ENCODE results near the gene WDR74.
"Not testable (repeated sequence)": the region's sequence is repeated elsewhere in the genome, so short reads cannot be mapped to it uniquely, and the experiment has no call there.

Gene WDR74

DNA sequence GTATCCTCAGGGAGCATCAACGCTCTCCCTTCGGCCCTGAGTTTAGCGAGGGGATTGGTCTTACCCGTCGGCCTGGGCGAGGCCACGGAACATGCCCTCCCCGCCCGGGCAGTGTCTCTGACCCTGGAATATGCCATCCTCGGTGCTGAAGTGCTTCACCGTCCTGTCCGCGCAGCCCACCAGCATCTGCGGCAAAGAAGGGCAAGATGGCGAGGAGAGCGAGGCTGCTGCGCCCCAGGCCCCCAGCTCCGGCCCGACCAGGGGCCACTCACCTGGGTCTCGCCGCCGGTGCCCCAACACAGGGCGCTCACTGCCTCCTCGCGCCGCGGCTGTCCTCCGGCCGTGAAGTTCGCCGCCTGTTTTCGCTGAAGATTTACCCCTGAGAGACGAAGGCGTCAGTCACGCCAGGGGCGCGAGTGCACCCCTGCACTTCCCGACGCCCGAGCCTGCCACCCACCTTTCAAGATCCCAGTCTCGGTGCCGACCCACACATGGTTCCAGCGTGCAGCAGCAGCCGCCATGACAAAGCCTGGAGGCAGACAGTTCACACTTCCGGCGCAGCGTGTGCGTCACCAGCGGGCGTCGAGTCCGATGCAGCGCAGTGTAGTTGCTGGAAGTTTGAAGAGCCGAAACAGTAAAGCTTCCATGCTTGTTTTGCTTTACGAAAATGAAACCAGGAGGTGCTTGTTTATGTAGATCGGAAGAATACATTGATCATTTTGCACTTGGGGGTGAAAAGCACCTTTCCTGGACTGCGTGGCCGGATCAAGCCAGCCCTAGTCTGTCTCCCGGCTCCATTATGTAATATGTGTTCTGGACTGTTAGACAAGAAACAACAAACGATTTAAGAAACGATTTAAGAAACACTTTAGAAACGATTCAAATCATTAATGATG, at the start of gene WDR74:
Gene WDR74, minus strand, starts transcription at position 541 of the 896 bp plus-strand sequence. Its CDS starts 20 bp downstream, at position 521.
- DNase-seq = peak; percentile 91

DNA sequence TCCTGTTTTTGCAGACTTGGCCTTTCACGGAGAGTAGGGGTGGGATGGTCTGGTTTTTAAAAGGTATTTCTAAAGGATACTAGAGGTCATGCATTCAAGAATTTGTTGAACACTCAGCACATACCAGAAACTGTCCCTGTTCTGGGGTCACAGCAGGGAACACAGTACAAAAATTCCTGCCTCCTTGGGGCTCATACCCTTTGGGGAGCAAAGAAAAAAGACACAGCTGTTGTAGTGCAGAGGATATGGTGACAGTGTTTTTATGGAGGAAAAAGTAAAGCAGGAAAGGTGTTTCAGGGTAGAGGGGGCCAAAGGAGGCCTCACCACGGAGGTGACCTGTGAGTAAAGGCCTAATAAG, 49.7 kb upstream of the WDR74 start:
- no peak for DNase-seq

DNA sequence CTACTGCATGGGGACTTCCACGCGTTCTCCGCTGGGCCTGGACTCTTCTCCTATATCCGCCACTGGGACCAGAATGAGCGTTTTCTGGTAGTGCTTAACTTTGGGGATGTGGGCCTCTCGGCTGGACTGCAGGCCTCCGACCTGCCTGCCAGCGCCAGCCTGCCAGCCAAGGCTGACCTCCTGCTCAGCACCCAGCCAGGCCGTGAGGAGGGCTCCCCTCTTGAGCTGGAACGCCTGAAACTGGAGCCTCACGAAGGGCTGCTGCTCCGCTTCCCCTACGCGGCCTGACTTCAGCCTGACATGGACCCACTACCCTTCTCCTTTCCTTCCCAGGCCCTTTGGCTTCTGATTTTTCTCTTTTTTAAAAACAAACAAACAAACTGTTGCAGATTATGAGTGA, 49.0 kb upstream of the WDR74 start:
- DNase-seq = no peak

DNA sequence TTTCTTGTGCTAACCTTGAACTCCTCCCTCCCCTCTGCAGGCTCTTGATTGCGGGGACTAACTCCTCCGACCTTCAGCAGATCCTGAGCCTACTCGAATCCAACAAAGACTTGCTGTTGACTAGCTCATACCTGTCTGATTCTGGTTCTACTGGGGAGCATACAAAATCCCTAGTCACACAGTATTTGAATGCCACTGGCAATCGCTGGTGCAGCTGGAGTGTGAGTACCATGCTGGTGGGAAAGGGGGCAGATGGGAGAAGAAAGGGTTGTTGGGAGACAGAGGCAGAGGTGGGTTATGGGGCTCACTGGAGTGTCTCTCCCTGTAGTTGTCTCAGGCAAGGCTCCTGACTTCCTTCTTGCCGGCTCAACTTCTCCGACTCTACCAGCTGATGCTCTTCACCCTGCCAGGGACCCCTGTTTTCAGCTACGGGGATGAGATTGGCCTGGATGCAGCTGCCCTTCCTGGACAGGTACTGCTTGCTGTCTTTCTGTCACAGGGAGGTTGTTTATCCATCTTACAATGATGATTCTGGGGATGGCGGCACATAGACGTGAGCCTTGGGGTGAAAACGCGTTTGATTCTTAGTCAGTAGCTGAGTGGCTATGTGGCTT, 45.9 kb upstream of the WDR74 start:
- no peak for DNase-seq

DNA sequence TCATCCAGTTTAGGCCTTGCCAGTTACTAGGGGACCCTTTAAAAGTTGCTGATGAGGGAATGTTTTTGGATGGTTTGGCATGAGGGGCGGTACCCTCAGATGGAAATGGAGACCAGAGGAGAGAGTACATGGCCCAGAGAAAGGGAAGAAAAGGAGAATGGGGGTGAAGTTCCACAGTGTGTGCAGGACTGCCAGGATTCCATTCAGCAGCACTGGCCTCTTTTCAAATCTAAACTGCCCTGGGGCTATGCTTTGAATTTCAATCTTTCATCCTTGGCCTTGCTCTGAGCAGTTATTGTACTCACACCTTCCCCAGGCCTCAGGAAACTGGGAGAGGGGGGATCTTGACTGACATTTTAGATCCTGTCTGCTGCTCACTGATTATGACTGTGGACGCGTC, 44.3 kb upstream of the WDR74 start:
- DNase-seq = no peak

DNA sequence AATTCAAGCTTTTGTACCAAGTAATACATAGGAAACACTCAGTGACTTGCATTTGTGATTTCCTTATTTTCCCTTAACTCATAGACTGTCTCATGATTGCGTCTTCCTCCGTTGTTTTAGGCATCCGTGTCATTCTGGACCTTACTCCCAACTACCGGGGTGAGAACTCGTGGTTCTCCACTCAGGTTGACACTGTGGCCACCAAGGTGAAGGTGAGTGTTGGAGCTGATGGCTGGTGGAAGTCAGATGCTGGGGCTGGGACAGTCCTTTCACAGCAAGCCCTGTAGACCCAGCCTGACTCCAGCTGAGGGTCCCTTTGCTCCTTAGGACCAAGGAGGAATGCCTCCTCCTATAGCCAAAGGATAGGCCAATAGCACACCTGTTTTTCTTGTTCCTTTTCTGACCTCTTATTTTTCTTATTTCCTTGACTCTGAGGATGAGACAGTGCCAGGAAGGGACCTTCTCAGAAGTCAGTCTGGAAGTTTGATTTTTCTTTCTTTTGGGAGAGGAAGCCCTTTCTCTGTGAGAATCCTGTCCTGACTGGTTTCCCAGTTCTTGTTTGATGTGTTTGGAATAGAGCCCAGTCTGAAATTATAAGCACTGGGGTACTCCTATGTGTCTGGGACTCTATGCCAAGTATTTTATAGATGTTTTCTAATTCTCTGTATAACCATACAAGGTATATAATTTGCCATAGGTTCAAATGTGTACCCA, 43.6 kb upstream of the WDR74 start:
- DNase-seq = no peak

DNA sequence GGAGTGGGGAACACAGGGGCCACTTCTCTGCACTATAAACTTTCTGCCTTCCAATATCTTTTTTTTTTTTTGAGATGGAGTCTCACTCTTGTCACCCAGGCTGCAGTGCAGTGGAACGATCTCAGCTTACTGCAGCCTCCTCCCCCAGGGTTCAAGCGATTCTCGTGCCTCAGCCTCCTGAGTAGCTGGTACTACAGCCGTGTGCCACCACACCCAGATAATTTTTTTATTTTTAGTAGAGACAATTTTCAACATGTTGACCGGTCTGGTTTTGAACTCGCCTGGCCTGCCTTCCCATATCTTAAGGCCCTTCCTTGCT, 43.0 kb upstream of the WDR74 start:
- no peak for DNase-seq

DNA sequence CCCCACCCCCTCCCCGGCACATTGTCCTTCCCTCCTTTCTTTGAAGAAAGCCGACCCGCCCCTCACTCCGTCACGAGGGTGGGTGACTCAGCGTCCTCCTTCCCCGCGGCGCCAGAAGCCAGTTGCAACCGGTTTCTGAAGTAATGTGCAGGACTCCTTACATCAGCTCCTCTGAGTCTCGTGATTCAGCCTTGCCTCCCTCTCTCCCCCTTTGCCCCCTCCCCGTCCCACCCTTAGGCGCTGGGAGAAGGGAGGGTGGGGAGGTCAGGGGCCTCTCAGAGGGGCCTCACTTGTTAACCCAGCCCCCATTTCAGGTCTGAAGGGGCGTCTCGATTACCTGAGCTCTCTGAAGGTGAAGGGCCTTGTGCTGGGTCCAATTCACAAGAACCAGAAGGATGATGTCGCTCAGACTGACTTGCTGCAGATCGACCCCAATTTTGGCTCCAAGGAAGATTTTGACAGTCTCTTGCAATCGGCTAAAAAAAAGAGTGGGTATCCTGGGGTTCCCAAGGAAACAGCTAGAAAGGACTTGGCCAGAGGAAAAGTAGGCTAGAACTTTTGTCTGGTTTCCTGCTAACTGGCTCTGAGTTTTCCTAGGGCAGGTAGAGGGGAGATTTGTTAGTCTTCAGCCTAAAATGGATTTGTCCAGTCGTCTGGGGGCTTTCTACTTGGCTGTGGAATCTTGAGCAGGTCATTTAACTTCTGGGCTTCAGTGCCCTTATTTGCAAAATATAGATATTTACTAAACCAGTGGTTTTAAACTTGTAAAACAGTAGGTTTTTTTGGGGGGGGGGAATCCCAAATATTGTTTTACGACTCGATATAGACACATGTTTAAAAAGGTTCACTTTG, 42.4 kb upstream of the WDR74 start:
- DNase-seq = peak; percentile 99

DNA sequence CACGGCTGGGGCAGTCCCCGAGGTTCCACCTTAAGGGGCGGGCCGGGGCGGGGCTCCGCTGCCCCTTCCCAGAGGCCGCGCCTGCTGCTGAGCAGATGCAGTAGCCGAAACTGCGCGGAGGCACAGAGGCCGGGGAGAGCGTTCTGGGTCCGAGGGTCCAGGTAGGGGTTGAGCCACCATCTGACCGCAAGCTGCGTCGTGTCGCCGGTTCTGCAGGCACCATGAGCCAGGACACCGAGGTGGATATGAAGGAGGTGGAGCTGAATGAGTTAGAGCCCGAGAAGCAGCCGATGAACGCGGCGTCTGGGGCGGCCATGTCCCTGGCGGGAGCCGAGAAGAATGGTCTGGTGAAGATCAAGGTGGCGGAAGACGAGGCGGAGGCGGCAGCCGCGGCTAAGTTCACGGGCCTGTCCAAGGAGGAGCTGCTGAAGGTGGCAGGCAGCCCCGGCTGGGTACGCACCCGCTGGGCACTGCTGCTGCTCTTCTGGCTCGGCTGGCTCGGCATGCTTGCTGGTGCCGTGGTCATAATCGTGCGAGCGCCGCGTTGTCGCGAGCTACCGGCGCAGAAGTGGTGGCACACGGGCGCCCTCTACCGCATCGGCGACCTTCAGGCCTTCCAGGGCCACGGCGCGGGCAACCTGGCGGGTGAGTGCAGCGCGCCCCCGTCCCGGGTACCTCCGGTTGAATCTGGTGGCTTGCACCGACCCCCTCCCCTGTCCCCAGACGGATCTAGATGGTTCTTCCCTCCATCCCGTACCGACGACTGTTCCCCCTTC, 41.6 kb upstream of the WDR74 start, which contains the start of gene SLC3A2:
Gene SLC3A2, plus strand, starts transcription at position 94 of the 776 bp plus-strand sequence. Its CDS starts 128 bp downstream, at position 222.
- DNase-seq = peak; percentile 88

DNA sequence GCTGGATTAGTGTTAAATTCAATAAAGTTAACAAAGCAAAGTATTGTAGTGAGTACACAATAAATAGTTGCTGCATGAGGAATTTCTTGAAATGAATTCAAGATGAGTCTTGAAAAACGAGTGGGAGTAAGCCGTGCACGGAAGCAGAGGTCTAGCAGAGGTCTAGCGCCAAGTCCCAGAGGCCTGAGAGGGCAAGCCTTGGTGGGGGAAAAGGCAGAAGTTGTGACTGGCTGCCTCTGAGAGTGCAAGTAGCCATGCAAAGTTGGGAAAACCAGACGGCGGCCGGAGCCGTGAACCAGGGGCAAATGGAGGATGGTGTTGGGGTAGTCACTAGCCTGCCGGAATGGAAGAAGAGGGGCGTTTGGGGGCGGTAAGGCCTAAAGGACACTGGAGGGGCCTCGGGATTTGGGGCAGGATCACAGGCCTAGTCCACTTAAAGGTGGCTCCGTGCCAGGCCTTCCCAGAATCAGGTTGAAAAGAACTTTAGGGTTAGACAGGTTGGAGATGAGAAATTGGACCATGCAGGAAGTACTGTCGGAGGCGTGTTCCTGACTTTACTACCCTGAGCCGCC, 40.9 kb upstream of the WDR74 start:
- peak; percentile 71 for DNase-seq

DNA sequence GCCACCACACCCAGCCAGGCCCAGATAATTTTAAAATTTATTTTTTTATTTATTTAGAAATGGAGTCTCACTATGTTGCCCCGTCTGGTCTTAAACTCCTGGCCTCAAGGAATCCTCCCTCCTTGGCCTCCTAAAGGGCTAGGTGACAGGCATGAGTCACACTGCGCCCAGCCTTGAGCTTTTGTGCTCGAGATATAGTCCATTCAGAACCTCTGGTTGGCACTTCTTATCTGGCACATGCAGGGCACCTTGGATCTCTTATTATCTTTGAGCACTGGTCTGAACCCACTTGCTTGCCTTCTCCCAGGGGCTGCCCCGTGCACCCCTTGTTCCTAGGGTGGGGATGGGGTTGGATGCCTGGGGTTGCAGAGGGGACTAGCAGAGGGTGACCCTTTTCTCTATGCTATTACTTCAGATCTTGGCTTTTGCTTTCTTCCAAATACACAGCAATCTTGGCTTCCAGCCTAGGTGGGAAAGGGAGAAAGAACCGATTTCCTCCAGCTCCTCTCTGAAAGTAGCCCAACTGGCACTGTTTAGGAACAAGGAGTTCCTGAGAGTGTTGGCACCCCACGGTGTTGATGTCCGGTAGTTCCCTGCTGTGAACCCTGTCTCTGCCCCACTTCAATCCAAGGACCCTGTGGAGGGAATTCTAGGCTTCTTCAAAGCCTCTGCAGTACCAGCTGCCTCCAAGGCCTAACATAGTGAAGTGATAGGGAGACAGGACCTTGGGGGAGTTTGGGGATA, 40.0 kb upstream of the WDR74 start:
- DNase-seq = no peak

DNA sequence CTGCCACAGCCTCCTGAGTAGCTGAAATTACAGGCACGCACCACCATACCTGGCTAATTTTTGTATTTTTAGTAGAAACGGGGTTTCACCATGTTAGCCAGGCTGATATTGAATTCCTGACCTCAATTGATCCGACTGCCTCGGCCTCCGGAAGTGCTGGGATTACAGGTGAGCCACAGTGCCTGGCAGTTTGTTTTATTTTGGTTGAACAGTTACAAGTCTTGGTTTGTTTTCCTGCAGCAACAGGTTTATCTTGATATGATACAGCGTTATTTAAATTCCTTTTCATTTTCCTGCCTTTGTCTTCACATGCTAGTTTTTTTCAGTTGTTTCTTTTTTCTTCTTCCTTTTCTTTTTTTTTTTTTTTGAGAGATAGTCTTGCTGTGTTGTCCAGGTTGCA, 37.3 kb upstream of the WDR74 start:
- DNase-seq = no peak

DNA sequence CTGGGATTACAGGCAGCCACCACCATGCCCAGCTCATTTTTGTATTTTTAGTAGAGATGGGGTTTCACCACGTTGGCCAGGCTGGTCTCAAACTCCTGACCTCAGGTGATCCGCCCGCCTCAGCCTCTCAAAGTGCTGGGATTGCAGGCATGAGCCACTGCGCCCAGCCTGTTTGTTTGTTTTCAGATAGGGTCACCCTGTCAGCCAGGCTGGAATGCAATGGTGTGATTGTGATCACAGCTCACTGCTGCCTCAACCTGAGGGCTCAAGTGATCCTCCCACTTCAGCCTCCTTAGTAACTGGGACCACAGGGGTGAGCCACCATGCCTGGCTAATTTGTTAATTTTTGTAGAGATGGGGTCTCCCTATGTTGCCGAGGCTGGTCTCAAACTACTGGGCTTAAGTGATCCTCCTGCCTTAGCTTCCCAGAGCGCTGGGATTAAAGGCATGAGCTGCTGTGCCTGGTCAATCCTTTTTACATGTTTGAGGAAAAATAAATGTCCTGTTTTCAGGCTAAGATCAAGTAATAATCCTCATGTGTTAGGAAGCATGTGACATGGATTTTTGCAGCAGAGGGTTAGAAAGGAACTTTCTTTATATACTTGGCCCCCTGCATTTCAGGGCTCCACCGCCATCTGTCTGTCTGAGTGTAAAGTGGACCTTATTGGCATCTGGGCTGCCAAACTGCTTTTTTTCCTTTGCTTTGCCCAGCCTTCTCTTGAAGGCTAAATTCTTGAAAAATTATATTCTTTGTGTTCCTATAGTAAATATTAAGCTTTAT, 36.5 kb upstream of the WDR74 start:
- no peak for DNase-seq

DNA sequence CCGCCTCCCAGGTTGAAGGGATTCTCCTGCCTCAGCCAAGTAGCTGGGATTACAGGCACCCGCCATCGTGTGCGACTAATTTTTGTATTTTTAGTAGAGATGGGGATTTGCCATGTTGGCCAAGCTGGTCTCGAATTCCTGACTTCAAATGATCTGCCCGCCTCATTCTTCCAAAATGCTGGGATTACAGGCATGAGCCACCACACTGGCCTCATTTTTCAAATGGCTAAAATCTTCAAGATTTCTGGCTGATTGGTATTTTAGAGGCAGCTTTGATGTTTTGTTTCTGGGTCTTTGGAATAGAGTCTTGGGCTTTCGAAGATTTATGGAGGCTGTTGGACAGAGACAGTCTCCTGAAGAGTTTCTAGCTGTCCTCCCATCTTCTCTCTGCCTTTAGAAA, 35.5 kb upstream of the WDR74 start:
- no peak for DNase-seq

DNA sequence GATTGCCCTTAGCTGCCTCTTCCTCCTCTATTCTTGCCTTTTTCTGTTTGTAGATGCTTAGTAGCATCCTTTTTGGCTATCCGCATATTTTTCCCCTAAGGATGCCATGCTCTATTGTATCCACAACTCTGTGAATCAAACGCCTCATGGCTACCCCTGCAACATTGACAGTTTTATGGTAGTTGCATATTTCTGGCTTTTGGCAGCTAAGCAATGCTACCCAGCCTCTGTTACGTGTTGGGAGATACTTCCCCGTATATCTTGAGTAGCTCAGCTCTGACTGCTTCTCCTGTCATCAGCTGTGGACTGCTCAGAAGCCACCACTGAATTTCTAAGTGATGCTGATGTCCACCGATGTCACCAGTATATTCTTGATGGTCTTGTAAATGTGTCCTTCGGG, 26.2 kb upstream of the WDR74 start:
- DNase-seq = no peak

DNA sequence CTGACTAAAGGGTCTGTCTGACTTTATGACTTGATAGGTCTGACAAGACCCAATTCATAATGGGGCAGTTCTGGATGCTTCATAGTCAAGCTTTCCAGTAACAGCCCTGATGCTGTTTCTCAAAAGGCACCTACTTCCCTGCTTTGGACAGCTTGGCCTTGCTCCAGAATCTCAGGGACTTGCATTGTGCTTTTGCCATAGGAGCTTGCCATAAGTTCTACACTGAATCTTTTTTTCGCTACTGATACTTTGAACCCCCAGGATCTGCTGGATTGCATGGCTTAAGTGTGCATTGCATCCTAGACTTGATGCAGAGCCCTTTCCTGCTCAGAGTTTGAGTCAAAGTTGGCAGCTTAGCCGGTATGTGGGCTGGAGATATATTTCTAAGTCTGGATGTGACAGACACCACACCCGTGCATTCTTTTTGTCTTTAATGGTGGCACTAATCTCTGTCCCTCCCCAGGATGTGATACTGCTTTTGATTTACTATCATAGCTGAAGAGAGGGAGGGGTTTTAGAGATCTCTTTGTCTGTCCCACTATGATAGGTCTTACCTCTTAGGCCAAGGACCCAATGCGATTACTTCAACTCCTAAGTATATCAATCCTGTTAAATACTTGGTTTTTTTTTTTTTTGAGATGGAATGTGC, 24.4 kb upstream of the WDR74 start:
- DNase-seq = no peak

DNA sequence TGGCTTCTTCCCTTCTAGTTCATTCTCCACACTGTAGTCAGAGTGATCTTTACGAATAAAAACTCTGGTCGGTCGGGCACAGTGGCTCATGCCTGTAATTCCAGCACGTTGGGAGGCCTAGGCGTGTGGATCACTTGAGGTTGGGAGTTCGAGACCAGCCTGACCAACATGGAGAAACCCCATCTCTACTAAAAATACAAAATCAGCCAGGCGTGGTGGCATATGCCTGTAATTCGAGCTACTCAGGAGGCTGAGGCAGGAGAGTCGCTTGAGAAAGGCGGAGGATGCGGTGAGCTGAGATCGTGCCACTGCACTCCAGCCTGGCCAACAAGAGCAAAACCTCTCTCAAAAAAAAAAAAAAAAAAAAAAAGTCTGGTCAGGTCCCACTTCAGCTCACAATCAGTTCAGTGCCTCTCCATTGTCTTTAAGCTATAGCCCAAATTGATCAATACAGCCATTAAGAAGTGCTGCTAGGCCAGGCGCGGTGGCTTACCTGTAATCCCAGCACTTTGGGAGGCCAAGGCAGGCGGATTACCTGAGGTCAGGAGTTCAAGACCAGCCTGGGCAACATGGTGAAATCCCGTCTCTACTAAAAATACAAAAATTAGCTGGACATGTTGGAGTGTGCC, 22.3 kb upstream of the WDR74 start:
- not testable (repeated sequence) for DNase-seq

DNA sequence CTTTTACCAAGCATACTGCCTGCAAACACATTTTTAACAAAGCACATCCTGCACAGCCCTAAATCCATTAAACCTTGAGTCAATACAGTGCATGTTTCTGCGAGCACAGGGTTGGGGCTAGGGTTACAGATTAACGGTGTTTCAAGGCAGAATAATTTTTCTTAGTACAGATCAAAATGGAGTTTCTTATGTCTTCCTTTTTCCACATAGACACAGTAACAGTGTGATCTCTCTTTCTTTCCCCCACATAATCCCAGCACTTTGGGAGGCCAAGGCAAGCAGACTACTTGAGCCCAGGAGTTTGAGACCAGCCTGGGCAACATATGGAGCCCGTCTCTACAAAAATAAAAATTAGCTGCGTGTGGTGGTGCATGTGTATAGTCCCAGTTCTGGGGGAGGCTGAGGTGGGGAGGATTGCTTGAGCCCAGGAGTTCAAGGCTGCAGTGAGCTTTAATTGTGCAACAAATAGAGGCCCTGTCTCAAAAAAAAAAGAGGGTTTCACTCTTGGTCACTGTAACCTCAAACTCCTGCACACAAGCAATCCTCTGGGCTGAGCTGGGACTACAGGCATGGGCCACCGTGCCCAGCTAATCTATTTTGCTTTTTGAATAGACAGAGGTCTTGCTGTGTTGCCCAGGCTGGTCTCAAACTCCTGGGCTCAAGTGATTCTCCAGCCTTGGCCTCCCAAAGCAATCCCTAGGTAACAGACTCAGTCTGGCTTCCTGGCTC, 21.6 kb upstream of the WDR74 start:
- DNase-seq = no peak

All from fibroblast of skin of right biceps (primary cell).